ENCODE data around the gene GATAD2B. TPM values are rescaled to one million over a fixed set of nuclear protein-coding genes. Genes with fewer than 3 reads are reported as not detected.

GATAD2B gene
- polyA plus RNA-seq, 3 donors: 1.1 to 11.0 (median 2.0) TPM

GRCh38 chr1:153937331-153937730, 14.6 kb upstream of the GATAD2B start:
- 99% methylated on average over 10 of the region's 10 CpGs for WGBS (ENCODE audit: insufficient coverage)
- H3K36me3 Mint-ChIP-seq: peaks cover 86 to 98% of the 10 kb centered on the region in 2 donors
- no peak for TF ChIP-seq CTCF (IDR thresholded peaks at IDR 0.05)

GRCh38 chr1:153936011-153936802, 13.4 kb upstream of the GATAD2B start:
- Histone ChIP-seq H4K20me1 (ENCODE audit: insufficient read depth, low read length) (peaks cover 89% of the 10 kb centered on the region), H3K4me3 (replicated peaks in 1 of 3; ENCODE audit: low read depth in 2 of 3, low read length in 3 of 3) (no peak overlapping the region), H3K79me2 (ENCODE audit: insufficient read depth, low read length) (peaks cover 49% of the 10 kb centered on the region), H3K27ac (ENCODE audit: low read depth in 1 of 2, low read length in 2 of 2) (peak overlapping the region in 1 of 2 donors; percentile 48), H3K9me3 (replicated peaks in 1 of 2; ENCODE audit: control insufficient read depth in 1 of 2, insufficient read depth in 1 of 2, low read length in 2 of 2) (no peaks in the 10 kb centered on the region), H3K9ac (ENCODE audit: insufficient read depth, low read length, poor library complexity, severe bottlenecking) (no peak overlapping the region), H2AFZ (ENCODE audit: insufficient read depth, low read depth, low read length, poor library complexity, severe bottlenecking) (no peak overlapping the region), H3K36me3 (replicated peaks in 1 of 2; ENCODE audit: control insufficient read depth in 1 of 2, insufficient read depth in 2 of 2, low read length in 2 of 2) (peaks cover 91 to 97% of the 10 kb centered on the region in 2 donors), H3K4me2 (replicated peaks; ENCODE audit: extremely low read depth, low read length, poor library complexity, severe bottlenecking) (no peak overlapping the region), H3K27me3 (ENCODE audit: control insufficient read depth in 2 of 2, insufficient read depth in 2 of 2, low read length in 2 of 2) (no peaks in the 10 kb centered on the region), H3K4me1 (ENCODE audit: control insufficient read depth in 1 of 2, insufficient read depth in 2 of 2, low read length in 2 of 2) (peaks cover 0 to 6% of the 10 kb centered on the region in 2 donors)
- DNase-seq: no peak
- intact Hi-C loops (cut with micrococcal nuclease): no loop called here
- Mint-ChIP-seq H3K27ac (peak overlapping the region in 4 of 7 donors; percentile 13 to 79 (median 45)), H3K36me3 (peaks cover 84 to 100% of the 10 kb centered on the region in 2 donors), H3K9me3 (no peaks in the 10 kb centered on the region), H3K27me3 (ENCODE audit: low read depth in 3 of 3) (peaks cover 0 to 5% (median 0%) of the 10 kb centered on the region in 3 donors), H3K4me1 (peaks cover 5% of the 10 kb centered on the region), H3K4me3 (no peak overlapping the region)
- no peak for TF ChIP-seq CTCF (IDR thresholded peaks at IDR 0.05)
- 98% methylated on average over 9 of the region's 12 CpGs for WGBS (ENCODE audit: insufficient coverage)

More at GRCh38 chr1:153937331-153937730, 14.6 kb upstream of the GATAD2B start:
- Mint-ChIP-seq H3K4me1 (peaks cover 10% of the 10 kb centered on the region), H3K4me3 (no peak overlapping the region), H3K9me3 (no peaks in the 10 kb centered on the region), H3K27me3 (ENCODE audit: low read depth in 3 of 3) (peaks cover 0 to 2% (median 0%) of the 10 kb centered on the region in 3 donors), H3K27ac (peak overlapping the region in 2 of 7 donors; percentile 20 to 72)
- intact Hi-C loops (cut with micrococcal nuclease): no loop called here
- H3K9me3 ChIP-seq (replicated peaks in 1 of 2; ENCODE audit: control insufficient read depth in 1 of 2, insufficient read depth in 1 of 2, low read length in 2 of 2): no peaks in the 10 kb centered on the region
- peak overlapping the region in 1 of 2 donors; percentile 45 for H3K27ac ChIP-seq (ENCODE audit: low read depth in 1 of 2, low read length in 2 of 2)
- H3K4me3 ChIP-seq (replicated peaks in 1 of 3; ENCODE audit: low read depth in 2 of 3, low read length in 3 of 3): no peak overlapping the region
- no peak overlapping the region for H3K4me2 ChIP-seq (replicated peaks; ENCODE audit: extremely low read depth, low read length, poor library complexity, severe bottlenecking)
- H3K27me3 ChIP-seq (ENCODE audit: control insufficient read depth in 2 of 2, insufficient read depth in 2 of 2, low read length in 2 of 2): no peaks in the 10 kb centered on the region
- H3K36me3 ChIP-seq (replicated peaks in 1 of 2; ENCODE audit: control insufficient read depth in 1 of 2, insufficient read depth in 2 of 2, low read length in 2 of 2): peaks cover 94 to 99% of the 10 kb centered on the region in 2 donors
- no peak for DNase-seq
- peaks cover 0 to 15% of the 10 kb centered on the region in 2 donors for H3K4me1 ChIP-seq (ENCODE audit: control insufficient read depth in 1 of 2, insufficient read depth in 2 of 2, low read length in 2 of 2)
- H4K20me1 ChIP-seq (ENCODE audit: insufficient read depth, low read length): peaks cover 91% of the 10 kb centered on the region
- no peak overlapping the region for H3K9ac ChIP-seq (ENCODE audit: insufficient read depth, low read length, poor library complexity, severe bottlenecking)
- H3K79me2 ChIP-seq (ENCODE audit: insufficient read depth, low read length): peaks cover 60% of the 10 kb centered on the region
- H2AFZ ChIP-seq (ENCODE audit: insufficient read depth, low read depth, low read length, poor library complexity, severe bottlenecking): no peak overlapping the region

Measured in CD14-positive monocyte (primary cell).